OCI-LY3 (cell line): ENCODE measurements around the gene CYB5R3.
"Not testable (repeated sequence)": the region's sequence is repeated elsewhere in the genome, so short reads cannot be mapped to it uniquely, and the experiment has no call there.

Source experiments
- EZH2phosphoT487 ChIP-seq: fragments of 200-600 bp; shearing (Covaris generic); IDR thresholded peaks from 2 replicates; pipeline ENCODE4 v1.6.1; 2018; ENCODE audit warnings: antibody characterized with exemption, mixed run types, low read depth
- TF ChIP-seq, protein P1 (sequence below): fragments of 200-600, 300-600 bp; sonication (generic); IDR thresholded peaks from 2 replicates; pipeline ENCODE4 v1.5.1; 2014; ENCODE audit warnings: antibody characterized with exemption, low read length, low read depth

DNA sequence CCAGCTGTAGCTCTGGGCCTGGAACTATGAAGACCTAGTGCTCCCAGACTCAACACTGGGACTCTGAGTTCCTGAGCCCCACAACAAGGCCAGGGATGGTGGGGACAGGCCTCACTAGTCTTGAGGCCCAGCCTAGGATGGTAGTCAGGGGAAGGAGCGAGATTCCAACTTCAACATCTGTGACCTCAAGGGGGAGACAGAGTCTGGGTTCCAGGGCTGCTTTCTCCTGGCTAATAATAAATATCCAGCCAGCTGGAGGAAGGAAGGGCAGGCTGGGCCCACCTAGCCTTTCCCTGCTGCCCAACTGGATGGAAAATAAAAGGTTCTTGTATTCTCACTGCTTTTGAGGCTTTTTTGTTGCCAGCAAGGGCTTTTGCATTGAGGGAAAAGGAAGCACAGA, 75.1 kb downstream of the CYB5R3 start:
- TF ChIP-seq, protein P1, sequence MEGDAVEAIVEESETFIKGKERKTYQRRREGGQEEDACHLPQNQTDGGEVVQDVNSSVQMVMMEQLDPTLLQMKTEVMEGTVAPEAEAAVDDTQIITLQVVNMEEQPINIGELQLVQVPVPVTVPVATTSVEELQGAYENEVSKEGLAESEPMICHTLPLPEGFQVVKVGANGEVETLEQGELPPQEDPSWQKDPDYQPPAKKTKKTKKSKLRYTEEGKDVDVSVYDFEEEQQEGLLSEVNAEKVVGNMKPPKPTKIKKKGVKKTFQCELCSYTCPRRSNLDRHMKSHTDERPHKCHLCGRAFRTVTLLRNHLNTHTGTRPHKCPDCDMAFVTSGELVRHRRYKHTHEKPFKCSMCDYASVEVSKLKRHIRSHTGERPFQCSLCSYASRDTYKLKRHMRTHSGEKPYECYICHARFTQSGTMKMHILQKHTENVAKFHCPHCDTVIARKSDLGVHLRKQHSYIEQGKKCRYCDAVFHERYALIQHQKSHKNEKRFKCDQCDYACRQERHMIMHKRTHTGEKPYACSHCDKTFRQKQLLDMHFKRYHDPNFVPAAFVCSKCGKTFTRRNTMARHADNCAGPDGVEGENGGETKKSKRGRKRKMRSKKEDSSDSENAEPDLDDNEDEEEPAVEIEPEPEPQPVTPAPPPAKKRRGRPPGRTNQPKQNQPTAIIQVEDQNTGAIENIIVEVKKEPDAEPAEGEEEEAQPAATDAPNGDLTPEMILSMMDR, result not testable (repeated sequence)
- TF ChIP-seq EZH2phosphoT487, result not testable (repeated sequence)
